Erythroblast (primary cell): Measurements from ENCODE around the gene GRIN2C.

Source experiments
- DNase-seq, 2 experiments: peaks; one replicate each; lab custom pipeline; 2025; lab: John Stamatoyannopoulos, UW
- GATA1 ChIP-seq: IDR thresholded peaks from 2 replicates; pipeline ENCODE4 v1.6.1; 2011; ENCODE audit warnings: low read depth, mild to moderate bottlenecking, control low read depth, low read length, moderate library complexity
- POLR2A ChIP-seq: IDR thresholded peaks from 2 replicates; pipeline ENCODE4 v1.6.1; 2011; ENCODE audit warnings: mild to moderate bottlenecking, low read length

GRIN2C gene

DNA sequence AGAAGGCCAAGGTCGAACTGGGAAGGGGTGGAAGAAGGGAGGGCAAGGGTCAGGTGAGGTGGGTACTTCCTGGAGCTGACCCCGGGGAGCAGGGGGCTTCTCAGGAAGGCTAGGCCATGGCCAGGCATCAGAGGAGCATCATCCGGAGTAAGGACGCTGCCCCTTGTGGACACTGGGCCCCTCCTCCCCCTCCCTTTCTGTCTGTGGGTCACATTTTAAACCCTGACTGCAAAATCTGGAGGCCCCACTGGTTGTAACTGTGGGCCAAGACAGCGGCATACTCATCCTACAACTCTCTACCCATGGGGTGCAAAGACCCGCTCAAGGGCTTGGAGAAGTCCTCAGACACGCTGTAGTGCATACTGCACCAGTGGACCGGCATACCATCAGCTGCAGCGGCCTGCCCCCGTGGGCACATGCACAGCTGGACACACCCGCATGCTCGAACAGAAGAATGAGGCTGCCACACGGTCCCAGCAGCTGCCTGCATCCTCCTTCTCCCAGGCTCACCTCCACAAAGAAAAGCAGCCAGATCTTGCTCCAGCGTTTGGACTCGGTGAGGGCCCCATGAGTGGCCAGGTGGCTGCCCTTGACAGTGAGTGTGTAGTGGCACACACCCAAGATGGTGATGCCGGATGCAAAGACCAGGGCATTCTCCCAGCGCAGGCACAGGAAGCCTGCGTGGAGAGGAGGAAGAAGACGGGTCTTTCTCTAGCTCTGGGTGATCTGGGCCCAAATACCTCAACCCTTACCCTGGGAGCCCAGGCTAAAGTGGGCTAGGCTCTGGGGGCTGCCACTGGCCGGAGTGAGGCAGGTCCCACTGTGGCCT is 32.5 kb upstream of the GRIN2C start:
- DNase-seq: no peak
- no peak for TF ChIP-seq POLR2A
- TF ChIP-seq GATA1: no peak

DNA sequence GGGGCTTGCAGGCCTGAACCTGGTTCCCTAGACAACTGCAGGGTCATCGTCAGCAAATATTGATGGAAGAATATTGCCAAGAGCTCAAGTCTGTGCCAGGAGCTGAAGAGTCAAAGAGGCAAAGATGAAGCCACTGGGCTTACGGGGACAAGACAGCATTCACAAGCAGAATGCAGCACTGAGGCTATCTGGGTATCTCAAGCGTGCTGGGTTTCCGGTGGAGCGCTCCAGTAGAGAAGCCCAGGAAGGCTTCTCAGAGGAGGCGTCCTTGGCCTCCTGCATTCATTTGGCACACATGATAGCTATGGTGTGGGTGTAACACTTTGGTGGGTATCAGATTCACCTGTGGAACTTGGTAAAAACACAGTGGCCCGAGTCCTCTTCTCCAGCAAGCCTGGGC is 30.9 kb upstream of the GRIN2C start:
- no peak for TF ChIP-seq GATA1
- TF ChIP-seq POLR2A: no peak
- DNase-seq: no peak

DNA sequence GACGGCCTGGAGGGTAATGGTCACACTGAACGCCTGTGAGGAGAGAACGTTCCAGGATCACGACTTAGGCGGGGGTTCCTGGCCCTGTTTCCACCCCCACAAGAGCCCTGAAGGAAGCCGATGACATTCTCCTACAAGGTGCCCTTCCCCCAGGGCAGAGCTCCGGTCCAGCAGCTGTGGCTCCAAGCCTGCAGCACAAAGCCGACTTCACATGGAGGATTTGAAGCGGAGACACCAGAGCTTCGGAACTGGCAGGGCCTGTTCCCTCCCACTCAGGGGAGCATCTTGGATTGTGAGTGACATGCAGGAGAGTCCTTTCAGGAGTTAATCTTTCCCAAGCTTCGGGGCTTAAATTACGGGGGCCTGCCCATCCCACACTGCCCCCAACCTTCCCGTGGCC is 28.8 kb upstream of the GRIN2C start:
- no peak for DNase-seq
- TF ChIP-seq GATA1: no peak
- TF ChIP-seq POLR2A: no peak

- DNase-seq: no peak
- TF ChIP-seq POLR2A (no peak), GATA1 (no peak)
These were observed 23.6 kb upstream of the GRIN2C start for GRCh38 chr17:74883241-74883745.

GRCh38 chr17:74882517-74883240 is 23.0 kb upstream of the GRIN2C start:
- no peak for DNase-seq

GRCh38 chr17:74881073-74881472 is 21.4 kb upstream of the GRIN2C start:
- TF ChIP-seq GATA1 (no peak), POLR2A (no peak)
- DNase-seq: no peak

More at GRCh38 chr17:74882517-74883240, 23.0 kb upstream of the GRIN2C start:
- no peak for TF ChIP-seq POLR2A

DNA sequence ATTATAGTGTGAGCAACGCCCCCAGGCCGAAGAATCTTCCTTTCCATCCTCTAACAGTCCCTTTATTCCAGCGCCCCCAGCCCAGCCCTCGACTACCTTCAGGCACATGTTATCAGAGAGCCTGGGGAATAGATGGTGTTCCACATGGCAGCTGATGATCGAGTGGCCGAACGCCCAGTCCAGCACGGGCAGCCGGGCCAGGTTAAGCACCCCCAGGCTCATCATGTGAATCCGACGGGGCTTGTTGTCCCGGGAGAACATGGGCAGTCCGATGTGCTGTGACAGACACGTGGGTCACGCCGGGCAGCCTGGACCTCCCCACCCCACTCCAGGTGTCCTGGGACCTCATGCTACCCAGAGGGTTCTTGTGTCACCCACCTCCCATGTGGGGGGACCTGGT is 19.6 kb upstream of the GRIN2C start:
- DNase-seq: no peak
- no peak for TF ChIP-seq POLR2A
- TF ChIP-seq GATA1: no peak

DNA sequence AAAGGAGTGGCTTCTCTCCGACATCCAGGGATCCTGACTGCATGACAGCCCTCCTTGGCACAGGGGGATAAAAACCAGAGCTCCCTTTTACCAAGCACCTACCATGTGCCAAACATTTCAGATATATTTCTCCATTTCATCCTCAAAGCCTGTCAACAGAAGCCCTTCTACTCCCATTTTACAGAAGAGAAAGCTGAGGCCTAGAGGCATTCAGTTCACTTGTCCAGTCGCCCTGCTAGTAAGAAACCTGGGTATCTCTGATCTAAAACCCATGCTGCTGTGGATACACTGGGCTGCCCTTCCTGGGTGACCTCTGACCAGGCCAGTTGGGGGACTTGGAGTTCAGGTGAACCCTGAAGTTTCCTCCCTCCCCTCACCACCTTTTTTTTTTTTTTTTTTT is 19.0 kb upstream of the GRIN2C start:
- no peak for DNase-seq
- TF ChIP-seq GATA1 (no peak), POLR2A (no peak)

- DNase-seq: no peak
- no peak for TF ChIP-seq POLR2A
- no peak for TF ChIP-seq GATA1
These were observed 18.2 kb upstream of the GRIN2C start for GRCh38 chr17:74877592-74878548.

GRCh38 chr17:74875977-74876593 is 16.4 kb upstream of the GRIN2C start:
- peak; percentile 57 to 65 for DNase-seq
- TF ChIP-seq GATA1 (no peak), POLR2A (no peak)

DNA sequence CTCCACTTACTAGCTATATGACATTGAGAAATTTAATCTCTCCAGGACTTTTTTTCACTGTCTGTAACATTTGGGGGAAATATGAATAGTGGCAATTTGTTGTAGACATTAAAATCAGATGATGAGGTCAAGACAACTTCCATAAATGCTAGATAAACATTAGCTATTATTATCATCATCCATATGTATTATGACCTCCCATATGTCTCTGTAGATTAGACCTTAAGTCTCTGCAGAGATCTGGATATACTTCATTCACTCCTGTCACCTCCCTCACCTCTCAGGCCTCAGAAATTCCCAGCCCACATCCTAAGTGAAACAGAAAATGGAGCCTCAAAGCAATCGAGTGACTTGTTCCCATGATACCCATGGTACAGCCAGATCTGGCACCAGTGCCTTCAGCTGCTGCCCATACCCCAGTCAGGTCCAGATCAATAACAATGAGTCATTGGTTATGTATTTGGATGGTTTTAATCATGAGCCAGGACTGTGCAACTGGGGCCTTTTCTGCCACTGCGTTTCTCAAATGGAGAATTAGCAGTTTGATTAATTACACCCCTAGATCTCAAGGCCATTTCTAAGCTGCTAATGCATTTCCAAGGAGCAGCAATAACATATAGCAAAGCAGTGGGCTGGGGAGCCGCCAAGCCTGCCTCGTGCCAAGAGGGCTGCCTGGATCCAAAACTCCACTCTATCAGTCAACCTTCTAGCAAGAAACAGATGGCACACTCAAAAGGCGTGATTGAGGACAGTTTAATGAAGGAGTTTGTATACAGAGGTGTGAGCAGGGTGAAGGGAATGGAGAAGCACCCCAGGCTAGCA is 15.7 kb upstream of the GRIN2C start:
- no peak for TF ChIP-seq POLR2A
- TF ChIP-seq GATA1: no peak
- peak in 1 of 2 experiments; percentile 49 for DNase-seq

- DNase-seq: no peak
- TF ChIP-seq GATA1: no peak
- TF ChIP-seq POLR2A: no peak
These were observed 14.9 kb upstream of the GRIN2C start for GRCh38 chr17:74874615-74875037.
